ENCODE measurements around the gene EDAR. TPM values are rescaled to one million over a fixed set of nuclear protein-coding genes. Genes with fewer than 3 reads are reported as not detected.

The EDAR gene
- total RNA-seq, 1 donor from 2014 or later = not detected

GRCh38 chr2:108923736-108924579, 65.1 kb downstream of the EDAR start:
- DNase-seq = no peak

GRCh38 chr2:108923019-108923700, 65.9 kb downstream of the EDAR start:
- no peak for DNase-seq

GRCh38 chr2:108922141-108922915, 66.7 kb downstream of the EDAR start:
- DNase-seq = no peak

DNA sequence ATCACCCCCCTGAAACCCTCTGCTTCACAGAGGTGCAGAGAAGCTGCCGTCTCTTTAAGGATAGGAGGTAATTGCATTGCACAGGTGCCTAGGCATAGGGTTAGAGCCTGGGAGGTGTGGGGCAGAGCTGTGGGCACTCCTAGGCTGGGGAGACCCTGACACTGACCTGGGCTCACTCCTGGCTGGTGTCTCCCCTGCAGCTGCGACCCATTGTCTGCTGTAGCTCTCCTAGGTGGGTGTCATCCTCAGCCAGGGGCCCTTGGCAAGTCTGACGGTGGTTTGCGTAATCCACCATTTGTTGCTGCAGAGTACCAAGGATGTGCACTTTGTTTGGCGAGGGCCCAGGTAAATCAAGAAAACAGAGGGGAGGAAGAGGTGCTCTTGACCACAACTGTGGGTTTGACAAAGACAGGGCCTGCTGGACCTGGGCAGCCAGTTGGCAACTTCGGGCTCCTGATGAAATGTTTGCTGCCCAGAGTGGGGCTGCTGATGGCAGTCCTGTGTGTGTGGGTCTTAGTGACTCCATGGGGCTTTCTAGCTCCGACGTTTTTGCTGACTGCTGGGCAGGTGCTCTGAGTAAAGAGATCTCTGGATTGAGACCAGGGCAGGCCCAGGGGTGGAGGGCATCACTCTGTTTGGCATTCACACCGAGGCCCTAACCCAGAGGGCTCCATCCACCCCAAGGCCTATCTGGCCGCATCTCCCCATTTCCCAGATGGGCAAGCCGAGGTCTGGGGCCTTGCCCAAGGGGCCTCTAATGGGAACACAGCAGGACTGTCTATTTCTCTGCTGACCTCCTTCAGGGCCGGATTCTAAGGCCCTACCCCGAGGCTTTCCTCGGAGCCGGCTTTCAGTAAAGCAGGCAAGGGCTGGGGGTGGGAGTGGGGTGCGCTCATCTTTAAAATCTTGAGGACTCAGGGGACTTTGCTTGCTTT, 67.7 kb downstream of the EDAR start:
- no peak for DNase-seq

GRCh38 chr2:108920686-108921085, 68.3 kb downstream of the EDAR start:
- no peak for DNase-seq

- DNase-seq = no peak
These were observed 69.2 kb downstream of the EDAR start for GRCh38 chr2:108919571-108920373.

GRCh38 chr2:108918941-108919341, 70.1 kb downstream of the EDAR start:
- DNase-seq = no peak

DNA sequence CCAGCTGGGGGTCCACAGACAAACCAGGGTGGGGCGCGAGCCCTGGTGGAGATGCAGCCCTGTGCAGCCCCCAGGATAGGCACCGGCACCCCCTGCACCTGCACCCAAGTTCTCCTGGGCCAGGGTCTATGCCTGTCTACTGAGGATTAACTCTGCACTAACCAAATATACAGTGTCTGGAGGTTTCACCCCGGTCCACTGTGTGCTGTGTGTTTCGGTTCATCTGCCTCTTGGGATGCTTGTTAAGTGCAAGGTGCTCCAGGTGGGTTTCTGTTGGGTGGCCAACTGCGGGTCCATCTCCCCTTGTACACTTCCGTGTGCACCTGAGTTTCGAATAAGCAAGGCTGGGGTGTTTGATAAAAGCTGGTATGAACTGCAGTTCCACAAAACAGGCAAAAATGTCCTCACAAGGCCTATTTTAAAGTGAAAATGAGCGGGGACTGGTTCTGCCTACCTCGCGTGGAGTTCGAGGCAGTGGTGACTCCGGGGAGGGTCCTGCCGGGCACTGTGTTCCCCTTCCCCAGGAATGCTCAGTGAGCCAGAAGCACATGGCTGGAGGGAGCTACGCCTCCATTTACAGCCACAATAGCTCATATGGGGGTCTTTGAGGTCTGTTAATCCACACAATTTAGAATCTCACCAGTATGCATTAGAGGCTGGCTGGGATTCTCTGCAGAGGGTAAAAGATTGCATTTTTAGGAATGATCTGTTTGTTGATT, 70.7 kb downstream of the EDAR start:
- DNase-seq = no peak

- no peak for DNase-seq
These were observed 71.5 kb downstream of the EDAR start for GRCh38 chr2:108917526-108917925.

DNA sequence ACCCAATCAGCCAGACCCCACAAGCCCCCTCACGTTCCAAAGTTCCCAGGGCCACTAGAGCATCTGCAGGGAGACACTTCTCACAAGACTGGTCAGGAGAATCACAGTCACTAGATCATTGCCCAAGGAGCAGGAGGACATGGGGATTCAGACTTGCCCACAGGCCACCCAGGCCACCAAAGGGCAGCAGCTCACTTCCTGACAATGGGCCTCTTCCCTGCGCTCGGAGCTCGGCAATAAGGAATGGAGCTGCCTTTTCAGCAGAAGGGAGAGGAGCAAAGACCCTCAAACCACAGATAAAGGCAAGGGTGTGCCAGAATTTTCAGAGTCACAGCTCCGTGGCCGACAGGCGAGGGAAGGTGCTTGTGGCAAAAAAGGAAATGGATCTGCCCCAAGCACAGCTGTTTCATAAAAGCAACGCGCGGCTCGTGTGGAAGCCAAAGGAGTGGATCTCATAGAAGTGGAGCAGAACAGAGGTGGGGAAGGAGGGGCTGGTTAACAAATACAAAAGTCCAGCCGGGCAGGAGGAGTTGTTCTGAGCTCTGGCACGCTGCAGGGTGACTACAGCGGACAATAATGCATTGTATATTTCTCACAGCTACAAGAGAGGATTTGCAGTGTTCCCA, 72.1 kb downstream of the EDAR start:
- DNase-seq = no peak

DNA sequence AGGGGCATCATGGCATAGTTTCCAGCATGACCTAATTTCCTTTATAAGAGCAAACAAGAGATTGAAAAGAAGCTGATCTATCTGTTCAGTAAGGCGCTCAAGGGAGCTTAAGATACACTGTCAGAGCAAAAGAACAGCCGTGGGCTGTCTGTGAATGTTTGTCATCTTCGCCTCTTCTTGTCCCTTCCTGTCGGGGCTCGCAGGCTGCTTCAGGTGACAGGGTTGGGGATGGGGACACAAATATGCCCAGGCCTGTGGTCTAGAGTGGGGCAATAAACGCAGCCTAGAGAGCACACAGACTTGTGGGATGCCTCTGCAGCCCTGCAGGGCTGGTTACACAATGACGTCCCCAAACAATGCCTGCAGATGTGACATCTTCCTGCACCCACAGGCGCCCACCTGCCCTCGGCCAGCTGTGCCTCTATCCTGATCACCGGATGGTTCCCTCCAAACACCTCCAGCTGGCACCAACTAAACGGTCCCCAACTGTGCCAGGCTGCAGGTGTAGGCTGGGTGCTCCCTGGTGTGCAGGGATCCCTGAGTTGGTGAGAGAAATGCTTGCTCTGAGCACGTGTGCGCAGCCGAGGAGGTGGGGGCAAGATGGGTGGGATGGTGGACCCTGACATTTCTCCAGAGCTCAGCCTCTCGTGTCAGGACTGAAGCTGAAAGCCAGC, 72.8 kb downstream of the EDAR start:
- DNase-seq = no peak

DNA sequence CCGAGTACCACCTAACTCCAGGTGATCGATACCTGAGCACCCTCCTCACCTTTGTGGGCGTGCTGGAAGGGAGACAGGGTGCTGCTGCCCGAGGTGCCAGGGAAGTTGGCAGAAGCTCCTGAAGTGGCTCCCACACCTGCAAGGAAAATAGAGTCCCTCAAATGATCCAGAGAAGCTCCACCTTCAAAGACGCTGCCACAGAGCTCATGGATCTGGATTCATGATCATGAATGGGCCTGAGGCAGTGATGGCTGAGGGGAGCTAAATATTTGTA, 76.5 kb downstream of the EDAR start:
- no peak for DNase-seq

- no peak for DNase-seq
These were observed 77.0 kb downstream of the EDAR start for GRCh38 chr2:108911807-108912628.

GRCh38 chr2:108911401-108911800, 77.6 kb downstream of the EDAR start:
- no peak for DNase-seq

GRCh38 chr2:108910541-108911396, 78.3 kb downstream of the EDAR start:
- DNase-seq = peak; percentile 15

DNA sequence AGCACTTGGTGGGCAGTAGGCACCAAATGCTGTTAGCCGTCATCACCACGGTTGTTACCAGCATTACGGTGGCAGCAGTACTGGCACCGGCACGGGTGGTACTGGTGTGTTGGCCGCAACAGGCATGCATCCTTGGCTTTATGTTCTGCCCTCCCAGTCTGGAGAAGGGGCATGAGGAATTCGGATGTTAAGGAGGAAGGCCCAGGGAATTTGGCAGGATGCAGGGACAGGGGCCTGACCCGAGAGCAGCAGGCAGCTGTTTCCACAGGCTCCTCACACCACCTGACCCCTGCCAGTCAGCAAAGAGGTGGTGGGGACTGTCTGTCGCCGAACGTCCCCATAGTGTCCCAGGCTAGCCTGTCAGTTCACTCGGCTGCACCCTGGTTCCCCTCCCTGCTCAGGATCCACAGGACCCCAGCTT, 79.0 kb downstream of the EDAR start:
- no peak for DNase-seq

GRCh38 chr2:108909275-108909823, 79.7 kb downstream of the EDAR start:
- no peak for DNase-seq

DNA sequence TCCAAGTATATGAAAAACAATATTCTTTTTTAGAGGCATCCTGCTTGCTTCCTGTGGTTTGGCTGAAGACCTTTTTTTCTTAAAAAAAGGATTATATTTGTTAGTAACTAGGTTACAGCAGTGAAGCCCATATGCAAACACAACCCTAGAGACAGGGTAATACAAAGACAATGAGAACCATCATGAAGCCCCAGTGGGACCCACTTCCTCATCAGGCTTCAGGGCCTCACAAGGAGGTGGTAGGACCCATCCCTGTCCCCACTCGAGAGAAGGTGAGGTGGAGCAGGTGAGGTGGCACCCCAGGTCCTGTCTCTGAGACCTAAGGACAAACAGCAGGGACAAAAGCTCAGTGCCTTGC, 80.3 kb downstream of the EDAR start:
- DNase-seq = no peak

All from dermis blood vessel endothelial cell (primary cell).